Liver (tissue), 3 donors: Measurements from ENCODE around the gene NCK2.

ENCODE experiments used
- ATF3 ChIP-seq: IDR thresholded peaks from 2 replicates; pipeline ENCODE4 v1.6.1; 2016; ENCODE audit warnings: antibody characterized with exemption
- EGR1 ChIP-seq, 2 donors: IDR thresholded peaks; 2 replicates each; pipeline ENCODE4 v1.6.1; 2016 to 2018; ENCODE audit warnings: antibody characterized with exemption in 2 of 2, low read depth in 2 of 2
- FOXA1 ChIP-seq: IDR thresholded peaks from 2 replicates; pipeline ENCODE4 v1.6.1; 2016; ENCODE audit warnings: antibody characterized with exemption
- GABPA ChIP-seq, 2 donors: IDR thresholded peaks in 1 of 2; conservative IDR thresholded peaks in 1 of 2; 2 replicates each; pipeline ENCODE4 v1.6.1; 2016; ENCODE audit warnings: antibody characterized with exemption in 2 of 2, mild to moderate bottlenecking in 1 of 2, moderate library complexity in 1 of 2
- JUND ChIP-seq, 2 donors: IDR thresholded peaks; 2 replicates each; pipeline ENCODE4 v1.6.1; 2016; ENCODE audit warnings: antibody characterized with exemption in 2 of 2
- MAX ChIP-seq: IDR thresholded peaks from 2 replicates; pipeline ENCODE4 v1.6.1; 2016; ENCODE audit warnings: antibody characterized with exemption
- RAD21 ChIP-seq, 2 donors: IDR thresholded peaks; 2 replicates each; pipeline ENCODE4 v1.6.1; 2016; ENCODE audit warnings: antibody characterized with exemption in 2 of 2, mild to moderate bottlenecking in 2 of 2
- SP1 ChIP-seq: IDR thresholded peaks from 2 replicates; pipeline ENCODE4 v1.6.1; 2018; ENCODE audit warnings: antibody characterized with exemption, mild to moderate bottlenecking
- TAF1 ChIP-seq: conservative IDR thresholded peaks from 2 replicates; pipeline ENCODE4 v1.6.1; 2016; ENCODE audit warnings: antibody characterized with exemption, mild to moderate bottlenecking
- TF ChIP-seq, protein P1 (sequence below): IDR thresholded peaks from 2 replicates; pipeline ENCODE4 v1.6.1; 2016; ENCODE audit warnings: antibody characterized with exemption, mild to moderate bottlenecking
- TF ChIP-seq, protein P2 (sequence below): fragments of 150-350 bp; IDR thresholded peaks from 2 replicates; pipeline ENCODE4 v1.5.1; 2017; ENCODE audit warnings: improper control_type of control experiment, low read depth, low read length; ENCODE audit not compliant: missing input control
- donor health status: healthy.
- donor health status: healthy.

DNA sequence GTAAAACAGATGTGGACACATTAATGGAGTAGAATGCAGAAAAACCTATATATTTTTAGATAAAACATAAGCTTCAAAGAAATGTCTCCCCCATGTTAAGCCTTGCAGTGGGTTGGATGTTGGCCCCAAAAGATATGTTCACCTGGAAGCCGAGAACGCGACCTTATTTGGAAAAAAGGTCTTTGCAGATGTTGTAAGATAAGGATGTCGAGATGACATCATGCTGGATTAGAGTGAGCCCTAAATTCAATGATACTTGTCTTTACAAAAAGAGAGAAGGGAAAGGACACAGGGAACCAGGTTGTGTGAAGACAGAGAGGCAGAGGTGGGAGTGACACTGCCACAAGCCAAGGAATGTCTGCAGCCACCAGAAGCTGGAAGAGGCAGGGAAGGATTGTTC, 3.1 kb upstream of the NCK2 start:
- TF ChIP-seq, protein P1, sequence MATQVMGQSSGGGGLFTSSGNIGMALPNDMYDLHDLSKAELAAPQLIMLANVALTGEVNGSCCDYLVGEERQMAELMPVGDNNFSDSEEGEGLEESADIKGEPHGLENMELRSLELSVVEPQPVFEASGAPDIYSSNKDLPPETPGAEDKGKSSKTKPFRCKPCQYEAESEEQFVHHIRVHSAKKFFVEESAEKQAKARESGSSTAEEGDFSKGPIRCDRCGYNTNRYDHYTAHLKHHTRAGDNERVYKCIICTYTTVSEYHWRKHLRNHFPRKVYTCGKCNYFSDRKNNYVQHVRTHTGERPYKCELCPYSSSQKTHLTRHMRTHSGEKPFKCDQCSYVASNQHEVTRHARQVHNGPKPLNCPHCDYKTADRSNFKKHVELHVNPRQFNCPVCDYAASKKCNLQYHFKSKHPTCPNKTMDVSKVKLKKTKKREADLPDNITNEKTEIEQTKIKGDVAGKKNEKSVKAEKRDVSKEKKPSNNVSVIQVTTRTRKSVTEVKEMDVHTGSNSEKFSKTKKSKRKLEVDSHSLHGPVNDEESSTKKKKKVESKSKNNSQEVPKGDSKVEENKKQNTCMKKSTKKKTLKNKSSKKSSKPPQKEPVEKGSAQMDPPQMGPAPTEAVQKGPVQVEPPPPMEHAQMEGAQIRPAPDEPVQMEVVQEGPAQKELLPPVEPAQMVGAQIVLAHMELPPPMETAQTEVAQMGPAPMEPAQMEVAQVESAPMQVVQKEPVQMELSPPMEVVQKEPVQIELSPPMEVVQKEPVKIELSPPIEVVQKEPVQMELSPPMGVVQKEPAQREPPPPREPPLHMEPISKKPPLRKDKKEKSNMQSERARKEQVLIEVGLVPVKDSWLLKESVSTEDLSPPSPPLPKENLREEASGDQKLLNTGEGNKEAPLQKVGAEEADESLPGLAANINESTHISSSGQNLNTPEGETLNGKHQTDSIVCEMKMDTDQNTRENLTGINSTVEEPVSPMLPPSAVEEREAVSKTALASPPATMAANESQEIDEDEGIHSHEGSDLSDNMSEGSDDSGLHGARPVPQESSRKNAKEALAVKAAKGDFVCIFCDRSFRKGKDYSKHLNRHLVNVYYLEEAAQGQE: no peak
- TF ChIP-seq JUND (IDR thresholded peaks at IDR 0.05) (no peak), MAX (no peak), EGR1 (IDR thresholded peaks at IDR 0.05; ENCODE audit: low read depth in 2 of 2) (no peak), ATF3 (no peak), FOXA1 (no peak), SP1 (no peak), TAF1 (no peak), GABPA (IDR thresholded peaks at IDR 0.05 in 1 of 2, conservative IDR thresholded peaks at IDR 0.05 in 1 of 2) (no peak), RAD21 (IDR thresholded peaks at IDR 0.05) (no peak)
- TF ChIP-seq, protein P2, sequence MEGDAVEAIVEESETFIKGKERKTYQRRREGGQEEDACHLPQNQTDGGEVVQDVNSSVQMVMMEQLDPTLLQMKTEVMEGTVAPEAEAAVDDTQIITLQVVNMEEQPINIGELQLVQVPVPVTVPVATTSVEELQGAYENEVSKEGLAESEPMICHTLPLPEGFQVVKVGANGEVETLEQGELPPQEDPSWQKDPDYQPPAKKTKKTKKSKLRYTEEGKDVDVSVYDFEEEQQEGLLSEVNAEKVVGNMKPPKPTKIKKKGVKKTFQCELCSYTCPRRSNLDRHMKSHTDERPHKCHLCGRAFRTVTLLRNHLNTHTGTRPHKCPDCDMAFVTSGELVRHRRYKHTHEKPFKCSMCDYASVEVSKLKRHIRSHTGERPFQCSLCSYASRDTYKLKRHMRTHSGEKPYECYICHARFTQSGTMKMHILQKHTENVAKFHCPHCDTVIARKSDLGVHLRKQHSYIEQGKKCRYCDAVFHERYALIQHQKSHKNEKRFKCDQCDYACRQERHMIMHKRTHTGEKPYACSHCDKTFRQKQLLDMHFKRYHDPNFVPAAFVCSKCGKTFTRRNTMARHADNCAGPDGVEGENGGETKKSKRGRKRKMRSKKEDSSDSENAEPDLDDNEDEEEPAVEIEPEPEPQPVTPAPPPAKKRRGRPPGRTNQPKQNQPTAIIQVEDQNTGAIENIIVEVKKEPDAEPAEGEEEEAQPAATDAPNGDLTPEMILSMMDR: no peak
